ENCODE measurements around the gene CRIM1. TPM values are rescaled to one million over a fixed set of nuclear protein-coding genes. Genes with fewer than 3 reads are reported as not detected.

The CRIM1 gene
- total RNA-seq, 1 experiment from 2014 or later, result 27.6 TPM

DNA sequence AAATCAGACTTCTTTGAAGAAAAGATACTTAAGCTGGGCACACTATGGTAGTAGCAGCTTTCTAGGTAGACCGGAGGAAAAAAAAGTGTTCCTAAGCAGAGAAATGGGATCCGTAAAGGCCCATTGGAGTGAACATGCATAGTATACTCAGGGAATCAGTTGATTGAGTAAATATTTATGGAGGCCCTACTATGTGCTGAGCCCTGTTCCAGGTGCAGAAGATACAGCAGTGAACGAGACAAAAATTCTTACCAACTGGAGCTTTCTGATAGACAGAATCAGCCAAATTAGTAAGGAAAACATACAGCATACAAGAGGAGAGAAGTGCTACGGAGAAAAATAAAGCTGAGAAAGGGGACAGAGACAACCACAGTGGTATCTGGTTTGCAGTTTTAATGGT lies 28.1 kb downstream of the CRIM1 start:
- Histone ChIP-seq H3K4me2 (ENCODE audit: insufficient read depth, insufficient read length, low read length) (no peak overlapping the region), H3K79me1 (ENCODE audit: insufficient read depth, low read depth, low read length, poor library complexity, severe bottlenecking) (no peaks in the 10 kb centered on the region), H3K27me3 (ENCODE audit: insufficient read depth, low read length) (no peaks in the 10 kb centered on the region), H2BK120ac (ENCODE audit: low read depth, low read length, poor library complexity, severe bottlenecking) (no peak overlapping the region), H2AFZ (ENCODE audit: low read length) (no peak overlapping the region), H2BK12ac (ENCODE audit: insufficient read length, low read depth, low read length) (no peak overlapping the region), H3K9ac (ENCODE audit: extremely low read depth, insufficient read length, low read length) (no peak overlapping the region), H3K18ac (ENCODE audit: insufficient read length, low read depth, low read length) (no peak overlapping the region), H2AK5ac (ENCODE audit: insufficient read length, low read length) (no peak overlapping the region), H3K56ac (ENCODE audit: insufficient read length, low read depth, low read length) (no peak overlapping the region), H3K79me2 (ENCODE audit: insufficient read depth, low read length) (peaks cover 17% of the 10 kb centered on the region; the same call in 1 of the 2 replicates), H2BK15ac (ENCODE audit: low read depth, low read length) (no peak overlapping the region), H4K5ac (ENCODE audit: insufficient read length, low read depth, low read length) (no peak overlapping the region), H4K20me1 (ENCODE audit: control insufficient read depth, insufficient read depth, insufficient read length) (no peaks in the 10 kb centered on the region), H4K8ac (replicated peaks; ENCODE audit: insufficient read length, low read depth, low read length) (no peak overlapping the region), H3K9me3 (ENCODE audit: control insufficient read depth, low read depth, low read length) (no peaks in the 10 kb centered on the region), H3K4me1 (ENCODE audit: insufficient read depth, low read length) (peaks cover 16% of the 10 kb centered on the region), H3K23ac (ENCODE audit: insufficient read length, low read depth, low read length) (no peak overlapping the region), H3K23me2 (ENCODE audit: insufficient read length, low read depth, low read length, poor library complexity, severe bottlenecking) (no peaks in the 10 kb centered on the region), H3K14ac (ENCODE audit: insufficient read depth, low read length) (no peak overlapping the region), H4K91ac (ENCODE audit: insufficient read length, low read depth, low read length) (no peak overlapping the region), H2BK20ac (ENCODE audit: low read depth, low read length, poor library complexity, severe bottlenecking) (no peak overlapping the region), H3K27ac (ENCODE audit: insufficient read length, low read depth, low read length) (no peak overlapping the region), H3T11ph (ENCODE audit: low read length) (no peak overlapping the region), H3K4ac (ENCODE audit: low read depth, low read length) (no peak overlapping the region), H2BK5ac (ENCODE audit: insufficient read length, low read length) (no peak overlapping the region)
- Mint-ChIP-seq H3K9me3 (no peaks in the 10 kb centered on the region; a peak in 1 of 5 replicates), H3K4me3 (no peak overlapping the region), H3K4me1 (peaks cover 57 to 60% of the 10 kb centered on the region in 2 experiments), H3K27me3 (ENCODE audit: low read depth) (no peaks in the 10 kb centered on the region; the same call in 1 of the 2 replicates), H3K36me3 (ENCODE audit: insufficient read depth in 1 of 3, low read depth in 3 of 3) (peaks cover 0 to 5% (median 3%) of the 10 kb centered on the region in 3 experiments; a peak in 3 of 7 replicates), H3K27ac (peak overlapping the region; percentile 39 to 76 (median 59); a peak in 6 of 7 replicates)
- WGBS (ENCODE audit: extremely low coverage, insufficient read length, low lambda C conversion rate), result no CpG with 5 or more reads among the region's 4 CpGs
- no peak for DNase-seq
- TF ChIP-seq, protein P1, sequence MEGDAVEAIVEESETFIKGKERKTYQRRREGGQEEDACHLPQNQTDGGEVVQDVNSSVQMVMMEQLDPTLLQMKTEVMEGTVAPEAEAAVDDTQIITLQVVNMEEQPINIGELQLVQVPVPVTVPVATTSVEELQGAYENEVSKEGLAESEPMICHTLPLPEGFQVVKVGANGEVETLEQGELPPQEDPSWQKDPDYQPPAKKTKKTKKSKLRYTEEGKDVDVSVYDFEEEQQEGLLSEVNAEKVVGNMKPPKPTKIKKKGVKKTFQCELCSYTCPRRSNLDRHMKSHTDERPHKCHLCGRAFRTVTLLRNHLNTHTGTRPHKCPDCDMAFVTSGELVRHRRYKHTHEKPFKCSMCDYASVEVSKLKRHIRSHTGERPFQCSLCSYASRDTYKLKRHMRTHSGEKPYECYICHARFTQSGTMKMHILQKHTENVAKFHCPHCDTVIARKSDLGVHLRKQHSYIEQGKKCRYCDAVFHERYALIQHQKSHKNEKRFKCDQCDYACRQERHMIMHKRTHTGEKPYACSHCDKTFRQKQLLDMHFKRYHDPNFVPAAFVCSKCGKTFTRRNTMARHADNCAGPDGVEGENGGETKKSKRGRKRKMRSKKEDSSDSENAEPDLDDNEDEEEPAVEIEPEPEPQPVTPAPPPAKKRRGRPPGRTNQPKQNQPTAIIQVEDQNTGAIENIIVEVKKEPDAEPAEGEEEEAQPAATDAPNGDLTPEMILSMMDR (conservative IDR thresholded peaks at IDR 0.05), result no peak
